Measurements from ENCODE around the gene ST6GALNAC5.

ST6GALNAC5 gene

GRCh38 chr1:77056525-77056924 lies 189.2 kb downstream of the ST6GALNAC5 start:
- DNase-seq: no peak

GRCh38 chr1:77057994-77058585 lies 190.8 kb downstream of the ST6GALNAC5 start:
- DNase-seq: no peak

- DNase-seq: no peak
These were observed 192.7 kb downstream of the ST6GALNAC5 start for GRCh38 chr1:77060000-77060399.

- DNase-seq: no peak
These were observed 193.9 kb downstream of the ST6GALNAC5 start for GRCh38 chr1:77061162-77061561.

- DNase-seq: no peak
These were observed 195.8 kb downstream of the ST6GALNAC5 start for GRCh38 chr1:77063118-77063517.

- no peak for DNase-seq
These were observed 197.0 kb downstream of the ST6GALNAC5 start for GRCh38 chr1:77064246-77064645.

- DNase-seq: no peak
These were observed 198.5 kb downstream of the ST6GALNAC5 start for GRCh38 chr1:77065693-77066342.

GRCh38 chr1:77068013-77068412 lies 200.7 kb downstream of the ST6GALNAC5 start:
- DNase-seq: no peak

- DNase-seq: no peak
These were observed 209.5 kb downstream of the ST6GALNAC5 start for GRCh38 chr1:77076759-77077158.

GRCh38 chr1:77081834-77082233 lies 214.6 kb downstream of the ST6GALNAC5 start:
- no peak for DNase-seq

GRCh38 chr1:77084457-77084856 lies 217.2 kb downstream of the ST6GALNAC5 start:
- DNase-seq: no peak

GRCh38 chr1:77085109-77085508 lies 217.8 kb downstream of the ST6GALNAC5 start:
- DNase-seq: no peak

- no peak for DNase-seq
These were observed 222.5 kb downstream of the ST6GALNAC5 start for GRCh38 chr1:77089756-77090155.

GRCh38 chr1:77095236-77095635 lies 228.0 kb downstream of the ST6GALNAC5 start:
- no peak for DNase-seq

- DNase-seq: no peak
These were observed 229.4 kb downstream of the ST6GALNAC5 start for GRCh38 chr1:77096496-77097255.

- no peak for DNase-seq
These were observed 233.6 kb downstream of the ST6GALNAC5 start for GRCh38 chr1:77100875-77101274.

- DNase-seq: no peak
These were observed 236.2 kb downstream of the ST6GALNAC5 start for GRCh38 chr1:77103486-77103885.

GRCh38 chr1:77104672-77105071 lies 237.4 kb downstream of the ST6GALNAC5 start:
- DNase-seq: no peak
